CD4-positive, alpha-beta T cell treated with Interleukin-6 for 4 hours (primary cell): ENCODE measurements around the gene HDDC3.
"Not testable (repeated sequence)": the region's sequence is repeated elsewhere in the genome, so short reads cannot be mapped to it uniquely, and the experiment has no call there.

ENCODE experiments used
- DNase-seq: peaks from one replicate; pipeline ENCODE4 v3.0.0-alpha.2; 2020; ENCODE audit warnings: mixed read lengths

Gene HDDC3

DNA sequence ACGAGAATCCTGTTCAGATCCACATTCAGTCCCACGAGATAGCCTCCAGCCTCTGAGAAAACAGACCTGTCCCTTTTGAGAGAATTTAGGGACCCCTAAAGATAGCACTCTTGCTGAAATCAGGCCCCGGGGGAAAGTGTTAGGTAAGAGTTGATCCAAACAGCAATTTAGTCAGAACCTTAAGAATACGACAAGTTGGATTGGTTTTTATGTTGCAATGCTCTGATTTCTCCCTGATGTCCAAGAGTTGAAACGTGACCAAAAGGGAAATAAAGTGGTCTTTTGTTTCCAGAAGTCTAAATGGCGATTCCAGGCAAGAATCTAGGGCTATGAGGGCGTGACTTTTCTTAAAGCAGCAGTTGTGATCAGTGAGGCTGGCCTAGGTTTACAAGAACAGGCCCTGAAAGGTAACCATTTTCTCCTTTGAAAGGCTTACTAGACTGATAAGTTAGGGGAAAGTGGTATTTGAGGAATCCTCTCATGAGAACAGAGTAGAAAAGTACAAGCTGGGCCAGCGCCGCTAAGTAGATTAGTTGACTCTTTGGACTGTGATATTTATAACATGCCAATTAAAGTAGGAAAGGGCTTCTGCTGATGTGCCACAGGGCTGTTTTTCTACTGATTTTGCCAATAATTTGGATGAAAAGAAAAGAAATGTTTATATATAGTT is 24.4 kb downstream of the HDDC3 start:
- DNase-seq, result no peak

DNA sequence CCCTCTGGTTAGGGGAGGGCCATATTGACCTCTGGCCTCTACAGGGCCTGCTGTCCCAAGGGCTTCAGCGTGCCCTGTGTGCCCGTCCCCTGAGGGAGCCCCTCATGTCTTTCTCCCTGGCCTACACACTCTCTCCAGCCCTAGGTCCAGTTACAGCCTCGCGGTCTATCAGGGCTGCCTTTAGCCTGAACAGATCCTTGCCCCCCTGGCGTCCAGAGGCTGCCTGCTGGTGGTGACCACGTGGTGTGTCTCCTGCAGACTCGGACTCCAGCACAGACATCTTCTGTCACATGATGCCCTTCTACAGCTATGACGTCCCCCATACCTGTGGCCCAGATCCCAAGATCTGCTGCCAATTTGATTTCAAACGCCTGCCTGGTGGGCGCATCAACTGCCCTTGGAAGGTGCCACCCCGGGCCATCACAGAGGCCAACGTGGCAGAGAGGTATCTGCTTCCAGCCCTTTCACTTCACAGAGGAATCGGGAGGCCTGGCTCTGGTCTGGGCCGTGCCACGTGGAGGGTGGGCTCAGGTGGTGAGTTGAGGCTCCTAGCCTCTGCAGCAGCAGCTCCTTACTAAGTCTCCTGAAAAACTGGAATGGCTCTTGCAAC is 25.2 kb downstream of the HDDC3 start:
- no peak for DNase-seq

DNA sequence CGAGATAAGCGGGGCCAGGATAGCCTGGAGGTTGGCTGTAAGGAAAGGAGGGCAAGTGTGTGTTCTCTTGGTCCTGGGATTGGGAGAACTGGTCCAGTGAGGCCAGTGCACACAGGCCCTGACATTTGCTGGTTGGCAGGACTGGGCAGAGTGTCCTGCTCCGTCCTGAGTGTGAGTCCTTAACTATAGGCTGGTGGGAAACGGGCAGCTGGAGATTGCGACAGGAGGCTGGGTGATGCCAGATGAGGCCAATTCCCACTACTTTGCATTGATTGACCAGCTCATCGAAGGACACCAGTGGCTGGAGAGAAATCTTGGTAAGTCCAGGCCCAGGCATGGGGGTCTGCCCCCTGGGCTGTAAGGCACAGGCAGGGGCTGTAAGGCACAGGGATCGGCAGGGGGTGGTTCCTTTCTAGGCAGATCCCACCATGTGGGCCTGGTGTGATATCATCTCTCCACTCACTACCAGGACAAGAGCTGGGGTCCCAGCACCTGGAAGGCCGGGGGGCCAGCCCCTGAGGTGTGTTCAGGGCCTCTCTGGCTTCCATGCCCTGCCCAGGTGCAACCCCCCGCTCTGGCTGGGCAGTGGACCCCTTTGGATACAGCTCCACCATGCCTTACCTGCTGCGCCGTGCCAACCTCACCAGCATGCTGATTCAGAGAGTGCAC is 26.0 kb downstream of the HDDC3 start:
- no peak for DNase-seq

DNA sequence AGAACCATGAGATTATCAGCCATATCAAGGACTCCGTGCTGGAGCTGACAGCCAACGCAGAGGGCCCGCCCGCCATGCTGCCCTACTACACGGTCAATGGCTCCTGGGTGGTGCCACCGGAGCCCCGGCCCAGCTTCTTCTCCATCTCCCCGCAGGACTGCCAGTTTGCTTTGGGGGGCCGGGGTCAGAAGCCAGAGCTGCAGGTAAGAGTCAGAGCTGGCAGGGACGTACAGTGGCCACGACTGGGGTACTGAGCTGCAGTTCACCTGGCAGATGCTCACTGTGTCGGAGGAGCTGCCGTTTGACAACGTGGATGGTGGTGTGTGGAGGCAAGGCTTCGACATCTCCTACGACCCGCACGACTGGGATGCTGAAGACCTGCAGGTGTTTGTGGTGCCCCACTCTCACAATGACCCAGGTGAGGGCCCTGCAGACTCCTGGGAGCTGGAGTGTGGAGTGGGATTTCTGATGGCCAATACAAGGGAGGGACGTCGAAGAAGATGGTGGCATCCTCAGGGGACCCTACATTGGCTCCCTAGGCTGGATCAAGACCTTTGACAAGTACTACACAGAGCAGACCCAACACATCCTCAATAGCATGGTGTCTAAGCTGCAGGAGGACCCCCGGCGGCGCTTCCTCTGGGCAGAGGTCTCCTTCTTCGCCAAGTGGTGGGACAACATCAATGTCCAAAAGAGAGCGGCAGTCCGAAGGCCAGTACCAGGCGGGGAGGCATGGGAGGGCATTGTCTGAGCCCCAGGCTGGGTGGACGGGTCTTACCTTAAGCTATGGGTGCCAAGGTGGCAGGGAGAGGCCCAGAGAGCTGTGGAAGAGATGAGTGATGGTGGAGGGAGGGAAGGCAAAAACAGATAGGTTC is 26.8 kb downstream of the HDDC3 start:
- no peak for DNase-seq

DNA sequence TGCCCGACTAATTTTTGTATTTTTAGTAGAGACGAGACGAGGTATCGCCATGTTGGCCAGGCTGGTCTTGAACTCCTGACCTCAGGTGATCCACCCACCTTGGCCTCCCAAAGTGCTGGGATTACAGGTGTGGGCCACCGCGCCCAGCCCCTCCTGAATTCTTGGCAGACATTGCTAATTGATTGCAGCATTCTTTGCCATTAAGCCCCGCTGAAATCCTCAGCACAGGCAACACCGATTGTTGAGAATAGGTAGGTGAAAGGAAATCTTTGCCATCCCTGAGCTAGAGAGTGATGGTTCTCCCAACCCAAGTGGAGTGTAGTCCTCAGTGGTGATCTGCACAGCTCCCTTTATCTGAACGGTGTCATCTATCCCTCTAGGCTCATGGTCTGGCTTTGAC is 27.6 kb downstream of the HDDC3 start:
- no peak for DNase-seq

DNA sequence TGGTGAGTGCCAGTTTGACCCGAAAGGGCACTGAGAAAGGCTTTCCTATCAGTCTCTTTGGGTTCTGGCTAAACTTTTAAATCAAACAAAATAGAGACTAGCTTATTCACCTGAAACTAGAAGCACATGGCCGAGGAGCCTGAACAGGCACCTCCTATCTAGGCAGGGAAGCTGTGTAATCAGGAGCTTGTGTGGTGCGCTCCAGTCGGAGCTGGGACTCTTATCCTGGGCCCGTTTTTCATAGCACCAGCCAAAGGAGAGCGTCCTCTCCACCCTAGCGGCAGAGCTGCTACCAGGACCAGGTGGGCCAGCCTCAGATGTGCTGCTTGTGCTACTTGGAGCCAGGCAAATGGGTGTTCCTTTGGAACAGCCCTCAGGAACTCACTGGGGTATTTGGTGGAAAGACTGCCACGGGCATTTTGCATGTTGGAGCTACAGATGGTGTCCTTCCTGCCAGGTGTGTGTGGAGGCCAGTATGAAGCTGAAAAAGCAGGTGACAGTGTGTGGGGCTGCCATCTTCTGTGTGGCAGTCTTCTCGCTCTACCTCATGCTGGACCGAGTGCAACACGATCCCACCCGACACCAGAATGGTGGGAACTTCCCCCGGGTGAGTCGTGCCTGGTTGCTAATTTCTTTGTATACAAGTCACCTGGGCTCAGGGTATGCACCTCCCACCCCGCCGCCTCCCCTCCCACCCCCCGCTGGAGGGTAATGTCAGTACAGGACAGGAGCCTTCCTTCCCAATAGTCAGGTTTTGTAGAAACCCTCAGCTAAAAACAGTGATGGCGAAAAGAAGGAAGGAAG is 28.4 kb downstream of the HDDC3 start:
- DNase-seq, result no peak

DNA sequence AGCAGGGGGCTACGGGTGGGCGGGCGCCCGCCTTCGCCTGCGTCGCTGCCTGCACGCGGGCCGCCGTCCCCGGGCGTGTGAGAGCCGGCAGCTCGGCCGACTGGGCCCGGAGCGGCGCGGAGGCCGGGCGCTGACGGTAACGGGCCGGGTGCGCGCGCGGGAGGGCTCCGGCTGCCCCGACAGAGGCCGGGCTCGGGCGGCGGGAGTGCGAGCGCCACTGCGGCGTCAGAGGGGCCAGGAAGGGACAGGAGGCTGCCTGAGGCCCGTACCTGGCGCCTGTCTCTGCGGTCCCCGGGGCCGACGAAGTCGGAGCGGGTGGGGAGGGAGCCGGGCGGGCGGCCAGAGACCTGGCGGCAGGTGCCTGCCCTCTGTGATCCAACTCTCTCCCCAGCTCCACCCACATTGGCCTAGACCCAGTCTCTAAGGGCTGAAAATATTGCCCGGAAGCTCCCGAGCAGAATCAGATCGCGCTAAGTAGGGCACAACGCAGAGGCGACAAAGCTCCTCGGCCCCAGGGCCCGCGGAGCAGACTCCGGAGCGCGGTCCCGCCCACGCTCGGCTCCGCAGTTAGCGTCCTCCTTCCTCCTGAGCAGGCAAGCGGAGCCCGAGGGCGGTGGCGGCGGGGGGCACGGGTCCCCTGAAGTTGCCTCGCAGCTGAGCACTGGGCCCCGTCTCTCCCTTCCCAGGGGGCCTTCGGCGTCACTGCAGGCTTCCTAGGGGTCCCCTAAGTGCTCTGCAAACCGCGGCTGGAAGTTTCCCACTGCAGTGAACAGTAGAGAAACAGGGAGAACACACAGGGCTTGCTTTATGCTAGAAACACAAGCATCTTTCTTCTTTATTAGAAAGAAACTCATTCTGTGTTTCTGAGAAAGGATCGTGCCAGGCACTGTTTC is 29.3 kb downstream of the HDDC3 start, which contains the start of gene MAN2A2:
MAN2A2 (plus strand) TSS at position 463 of the 893 bp plus-strand sequence. CDS start 906 bp downstream, outside the sequence.
- peak; percentile 76 for DNase-seq

DNA sequence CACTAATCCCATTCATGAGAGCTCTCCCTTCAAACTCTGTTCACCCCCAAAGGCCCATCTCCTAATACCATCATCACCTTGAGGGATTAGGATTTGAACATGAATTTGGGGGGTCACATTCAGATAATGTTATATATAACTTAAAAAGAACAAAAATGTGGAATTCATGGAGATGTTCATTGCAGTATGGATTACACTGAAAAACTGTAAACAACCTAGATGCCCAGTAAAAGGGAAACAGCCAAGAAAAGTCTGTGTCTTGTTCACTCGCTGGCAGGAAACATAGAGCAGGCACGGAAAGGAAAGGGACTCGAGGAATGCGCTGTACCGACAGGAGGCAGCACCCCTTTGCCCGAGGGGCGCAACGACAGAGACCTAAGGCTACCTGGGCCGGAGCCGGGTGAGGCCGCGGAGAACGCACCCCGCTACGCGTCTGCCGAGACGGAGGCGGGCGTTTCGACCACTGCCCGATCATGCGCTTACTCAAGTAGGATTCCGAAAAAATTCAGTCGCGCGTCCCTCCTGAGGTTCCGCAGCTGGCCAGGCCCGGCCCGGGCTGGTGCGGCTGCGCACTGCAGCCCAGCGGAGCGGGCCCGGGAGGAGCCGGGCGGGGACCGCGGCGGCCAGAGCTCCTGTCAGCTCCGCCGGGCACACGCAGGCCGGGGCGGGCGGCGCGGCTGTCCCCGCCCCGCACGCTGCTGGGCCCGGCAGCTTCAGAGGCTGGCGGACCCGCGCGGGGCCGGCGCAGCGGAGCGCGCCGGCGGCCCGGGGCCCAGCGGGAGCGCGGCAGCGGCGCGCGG is 30.1 kb downstream of the HDDC3 start:
- peak; percentile 78 for DNase-seq

DNA sequence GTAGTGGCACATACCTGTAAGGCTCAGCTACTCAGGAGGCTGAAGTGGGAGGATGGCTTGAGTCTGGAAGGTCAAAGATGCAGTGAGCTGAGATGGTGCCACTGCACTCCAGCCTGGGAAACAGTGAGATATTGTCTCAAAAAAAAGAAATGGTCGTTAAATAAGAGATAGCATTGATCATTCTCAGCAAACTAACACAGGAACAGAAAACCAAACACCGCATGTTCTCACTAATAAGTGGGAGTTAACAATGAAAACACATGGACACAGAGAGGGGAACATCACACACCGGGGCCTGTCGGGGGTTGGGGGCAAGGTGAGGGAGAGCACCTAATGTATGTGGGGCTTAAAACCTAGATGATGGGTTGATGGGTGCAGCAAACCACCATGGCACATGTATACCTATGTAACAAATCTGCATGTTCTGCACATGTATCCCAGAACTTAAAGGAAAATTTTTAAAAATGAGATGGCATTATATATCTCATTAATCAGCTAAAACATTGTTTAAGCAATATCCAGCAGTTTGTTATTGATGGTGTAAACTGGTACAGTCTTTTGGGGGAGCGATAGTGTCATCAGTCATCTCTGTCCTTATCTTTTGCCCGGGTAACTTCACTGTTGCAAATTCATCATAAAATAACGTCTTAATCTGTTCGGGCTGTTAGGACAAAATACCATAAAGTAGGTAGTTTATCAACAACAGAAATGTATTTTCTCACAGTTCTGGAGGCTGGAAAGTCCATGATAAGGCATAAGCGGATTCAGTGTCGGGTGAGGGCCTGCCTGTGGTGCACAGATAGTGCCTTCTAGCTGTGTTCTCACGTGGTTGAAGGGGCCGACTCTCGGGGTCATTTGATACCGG is 30.9 kb downstream of the HDDC3 start:
- DNase-seq, result no peak

DNA sequence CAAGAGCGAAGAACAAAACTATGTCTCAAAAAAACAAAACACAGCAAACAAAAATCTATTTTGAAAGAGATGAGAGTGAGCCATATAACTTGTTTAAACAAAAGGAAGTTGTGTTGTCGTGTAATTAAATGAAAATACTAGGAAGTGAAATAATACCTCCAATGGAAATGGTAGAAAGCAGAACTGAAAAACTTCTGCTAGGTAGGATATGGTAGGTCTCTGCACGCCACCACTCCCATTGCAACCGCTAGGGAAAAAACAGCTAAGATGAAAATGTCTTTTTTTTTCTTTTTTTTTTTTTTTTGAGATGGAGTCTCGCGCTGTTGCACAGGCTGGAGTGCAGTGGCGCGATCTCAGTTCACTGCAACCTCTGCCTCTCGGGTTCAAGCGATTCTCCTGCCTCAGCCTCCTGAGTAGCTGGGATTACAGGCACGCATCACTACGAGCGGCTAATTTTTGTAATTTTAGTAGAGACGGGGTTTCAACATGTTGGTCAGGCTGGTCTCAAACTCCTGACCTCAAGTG is 35.2 kb downstream of the HDDC3 start:
- DNase-seq, result not testable (repeated sequence)

DNA sequence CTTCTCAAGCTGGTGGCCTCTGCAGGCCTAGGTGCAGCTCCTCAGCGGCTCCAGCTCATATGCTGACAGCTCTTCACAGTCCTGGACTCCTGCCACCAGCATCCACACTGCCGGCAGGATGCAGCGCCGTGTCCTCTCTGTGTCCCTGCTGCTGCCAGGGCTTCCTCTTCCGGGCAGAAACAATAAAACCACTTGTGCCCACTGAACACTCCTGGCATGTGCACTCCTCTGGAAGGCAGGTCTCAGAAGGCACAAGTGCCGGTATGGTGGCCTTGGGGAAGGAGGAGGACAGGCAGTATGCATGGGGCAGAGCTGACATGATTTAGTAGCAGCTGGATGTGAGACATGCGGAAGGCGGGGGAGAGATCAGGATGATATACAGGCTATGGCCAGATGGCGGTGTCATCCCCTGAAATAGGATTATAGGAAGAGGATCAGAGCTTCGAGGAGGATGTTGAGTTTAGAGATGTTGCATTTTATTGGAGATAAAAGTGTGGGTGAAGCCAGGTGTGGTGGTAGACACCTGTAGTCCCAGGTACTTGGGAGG is 36.7 kb downstream of the HDDC3 start:
- DNase-seq, result no peak

DNA sequence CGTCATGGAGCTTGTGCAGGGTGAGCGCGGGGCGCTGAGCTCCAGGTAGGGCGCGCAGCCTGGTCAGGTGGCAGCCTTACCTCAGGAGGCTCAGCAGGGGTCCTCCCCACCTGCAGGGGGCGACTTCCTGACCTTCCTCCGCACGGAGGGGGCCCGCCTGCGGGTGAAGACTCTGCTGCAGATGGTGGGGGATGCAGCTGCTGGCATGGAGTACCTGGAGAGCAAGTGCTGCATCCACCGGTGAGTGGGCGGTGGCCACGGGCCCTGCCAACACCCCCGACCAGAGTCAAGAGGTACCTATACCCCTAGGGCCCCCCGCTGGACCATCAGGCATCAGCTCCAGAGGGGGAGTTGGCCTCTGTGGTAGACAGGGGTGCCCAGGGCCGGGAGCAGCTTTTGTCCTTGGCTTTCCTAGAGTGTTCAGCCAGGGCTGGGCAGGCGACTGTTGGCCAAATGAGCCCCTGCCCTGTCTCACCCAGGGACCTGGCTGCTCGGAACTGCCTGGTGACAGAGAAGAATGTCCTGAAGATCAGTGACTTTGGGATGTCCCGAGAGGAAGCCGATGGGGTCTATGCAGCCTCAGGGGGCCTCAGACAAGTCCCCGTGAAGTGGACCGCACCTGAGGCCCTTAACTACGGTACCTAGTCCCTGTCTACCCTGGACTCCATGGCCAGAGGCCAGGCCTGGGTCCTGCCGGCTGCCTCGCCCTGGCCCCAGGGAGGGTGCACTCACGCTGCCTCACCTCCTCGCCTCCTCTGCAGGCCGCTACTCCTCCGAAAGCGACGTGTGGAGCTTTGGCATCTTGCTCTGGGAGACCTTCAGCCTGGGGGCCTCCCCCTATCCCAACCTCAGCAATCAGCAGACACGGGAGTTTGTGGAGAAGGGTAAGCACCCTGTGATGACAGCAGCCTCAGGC is 38.9 kb downstream of the HDDC3 start:
- no peak for DNase-seq

DNA sequence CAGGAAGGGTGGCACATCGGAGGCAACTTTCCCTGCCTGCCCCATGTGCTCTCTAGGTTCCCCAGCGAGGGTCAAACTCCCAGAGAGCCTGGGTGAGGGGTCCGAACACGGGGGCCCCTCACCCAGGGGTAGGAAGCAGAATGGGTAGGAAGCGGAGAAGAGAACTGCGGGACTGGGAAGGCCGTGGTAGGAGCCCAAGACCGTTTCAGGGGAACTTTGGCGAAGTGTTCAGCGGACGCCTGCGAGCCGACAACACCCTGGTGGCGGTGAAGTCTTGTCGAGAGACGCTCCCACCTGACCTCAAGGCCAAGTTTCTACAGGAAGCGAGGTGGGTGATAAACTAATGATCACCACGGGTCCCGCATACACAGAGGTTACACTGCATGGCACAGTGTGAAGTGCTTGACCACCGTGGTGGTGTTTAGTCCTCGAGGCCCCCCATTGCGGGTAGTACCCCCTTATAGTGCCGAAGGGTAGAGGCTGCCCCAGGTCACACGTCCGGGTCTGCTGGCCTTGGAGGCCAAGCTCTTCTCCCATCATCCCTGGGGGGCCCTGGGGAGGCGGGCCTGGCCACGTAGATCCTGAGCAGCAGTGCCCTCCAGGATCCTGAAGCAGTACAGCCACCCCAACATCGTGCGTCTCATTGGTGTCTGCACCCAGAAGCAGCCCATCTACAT is 39.7 kb downstream of the HDDC3 start:
- no peak for DNase-seq

DNA sequence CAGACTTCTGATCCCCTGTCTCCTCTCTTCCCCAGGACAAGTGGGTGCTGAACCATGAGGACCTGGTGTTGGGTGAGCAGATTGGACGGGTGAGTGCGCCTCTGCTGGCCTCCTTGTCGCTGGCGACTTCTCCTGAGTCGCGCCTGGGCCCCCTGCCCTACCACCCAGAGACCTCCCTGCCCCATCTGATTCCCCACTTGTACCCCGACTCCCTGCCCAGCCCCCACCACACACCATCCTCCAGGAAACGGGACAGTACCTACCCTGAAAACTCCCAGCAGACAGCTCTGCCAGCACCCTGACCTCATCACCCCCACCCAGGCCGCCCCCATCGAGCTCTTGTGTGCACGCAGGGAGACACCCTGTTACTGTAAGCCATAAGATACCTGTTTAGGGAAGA is 40.3 kb downstream of the HDDC3 start:
- no peak for DNase-seq

DNA sequence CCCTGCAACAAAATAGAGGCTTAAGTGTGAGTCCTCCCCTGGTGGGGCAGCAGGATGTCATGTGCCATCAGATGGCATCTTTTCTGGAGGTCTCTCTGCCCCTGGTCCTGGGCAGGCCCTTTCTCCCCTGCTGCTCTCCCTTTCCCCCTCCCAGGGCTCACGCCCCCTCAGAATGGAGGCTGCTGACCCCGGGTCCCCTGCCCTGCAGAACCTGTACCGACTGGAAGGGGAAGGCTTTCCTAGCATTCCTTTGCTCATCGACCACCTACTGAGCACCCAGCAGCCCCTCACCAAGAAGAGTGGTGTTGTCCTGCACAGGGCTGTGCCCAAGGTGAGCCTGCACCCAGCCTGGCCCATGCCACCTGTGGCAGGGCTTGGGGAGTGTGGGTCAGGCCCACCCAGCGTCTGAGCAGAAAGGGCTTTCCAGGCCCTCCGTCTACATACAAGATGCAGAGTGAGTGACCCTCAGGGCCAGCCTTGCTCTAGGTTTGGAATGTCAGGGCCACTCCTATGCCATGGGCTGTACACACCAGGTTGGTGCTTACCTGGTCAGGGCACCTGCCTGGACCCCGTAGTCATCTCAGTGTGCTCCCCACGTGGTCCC is 40.9 kb downstream of the HDDC3 start:
- no peak for DNase-seq

DNA sequence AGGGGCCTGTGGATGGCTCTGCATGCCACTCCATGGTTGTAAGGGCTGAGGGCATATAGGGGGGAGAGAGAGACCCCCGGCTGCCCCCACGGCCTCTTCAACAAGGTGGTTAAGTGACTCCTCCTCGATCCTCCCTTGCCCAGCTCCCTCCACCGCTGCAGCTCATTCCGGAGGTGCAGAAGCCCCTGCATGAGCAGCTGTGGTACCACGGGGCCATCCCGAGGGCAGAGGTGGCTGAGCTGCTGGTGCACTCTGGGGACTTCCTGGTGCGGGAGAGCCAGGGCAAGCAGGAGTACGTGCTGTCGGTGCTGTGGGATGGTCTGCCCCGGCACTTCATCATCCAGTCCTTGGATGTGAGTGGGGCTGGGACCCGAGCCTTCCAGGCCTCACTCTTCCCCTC is 41.5 kb downstream of the HDDC3 start:
- no peak for DNase-seq
